Endometrium (tissue), 2 donors: ENCODE results near the gene VPS50.
"Not testable (repeated sequence)": the region's sequence is repeated elsewhere in the genome, so short reads cannot be mapped to it uniquely, and the experiment has no call there.

Experiments used
- FAIRE-seq: peaks from 2 replicates; lab custom pipeline; 2012; peaks lifted over from hg19 to GRCh38; lab: Jason Lieb, UNC
- donor health status: control.
- donor health status: control.

Gene VPS50

DNA sequence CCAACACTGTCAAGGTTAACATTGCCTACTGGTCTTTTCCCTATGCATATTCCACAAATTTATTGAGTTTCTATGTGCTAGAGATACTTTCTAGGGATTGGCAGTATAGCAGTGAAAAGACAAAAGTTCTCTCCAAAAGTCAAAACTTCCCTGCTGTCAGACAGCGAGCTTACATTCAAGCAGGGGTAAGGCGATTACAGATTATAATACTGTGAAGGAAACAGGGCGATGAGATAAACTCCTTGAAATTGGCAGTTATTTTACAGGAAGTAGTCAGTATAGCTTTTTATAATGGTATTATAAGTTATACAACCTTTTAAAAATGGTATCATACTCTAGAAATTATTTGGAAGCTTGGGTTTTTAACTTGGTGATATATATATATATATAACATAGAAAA, 9.9 kb downstream of the VPS50 start:
- FAIRE-seq, result no peak

DNA sequence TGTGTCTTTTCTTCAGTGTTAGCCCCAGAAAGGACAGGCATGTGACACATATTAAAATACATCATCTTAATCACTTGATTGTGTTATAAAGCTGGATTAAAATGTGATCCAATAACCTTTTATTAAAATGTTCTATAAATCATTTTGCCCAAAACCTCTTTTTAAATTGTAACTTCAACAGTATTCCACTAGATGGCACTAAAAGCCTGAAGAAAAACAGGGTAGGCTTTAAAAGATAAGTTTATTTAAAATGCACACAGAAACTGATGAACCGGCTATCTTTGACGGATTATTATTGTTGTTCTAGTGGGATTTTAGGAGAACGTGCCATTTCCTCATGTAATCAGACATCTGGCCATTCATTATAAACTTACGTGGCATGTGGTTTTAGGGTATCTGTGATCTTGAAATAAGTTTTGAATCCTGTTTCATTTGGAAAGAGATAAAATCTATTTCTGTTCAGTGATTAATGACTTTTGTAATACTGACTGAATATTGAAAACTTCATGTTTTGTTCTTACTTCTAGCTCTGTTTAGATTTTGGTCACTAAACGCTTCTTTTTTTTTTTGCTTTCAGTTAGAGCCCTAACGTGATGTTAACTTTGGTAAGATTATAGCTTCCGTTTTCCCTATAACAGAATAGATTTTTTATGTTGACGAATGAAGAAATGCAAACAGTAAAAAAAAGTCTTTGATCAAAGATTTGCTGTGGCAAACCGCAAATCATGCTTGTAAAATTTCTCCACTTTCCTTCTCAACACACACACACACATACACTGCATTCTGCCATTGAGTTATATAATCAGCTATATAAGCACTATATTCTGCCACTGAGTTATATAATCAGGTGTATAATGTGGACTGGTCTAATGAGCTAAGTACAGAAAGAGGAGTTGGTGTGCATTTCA, 13.6 kb downstream of the VPS50 start:
- peak; percentile 82 for FAIRE-seq

DNA sequence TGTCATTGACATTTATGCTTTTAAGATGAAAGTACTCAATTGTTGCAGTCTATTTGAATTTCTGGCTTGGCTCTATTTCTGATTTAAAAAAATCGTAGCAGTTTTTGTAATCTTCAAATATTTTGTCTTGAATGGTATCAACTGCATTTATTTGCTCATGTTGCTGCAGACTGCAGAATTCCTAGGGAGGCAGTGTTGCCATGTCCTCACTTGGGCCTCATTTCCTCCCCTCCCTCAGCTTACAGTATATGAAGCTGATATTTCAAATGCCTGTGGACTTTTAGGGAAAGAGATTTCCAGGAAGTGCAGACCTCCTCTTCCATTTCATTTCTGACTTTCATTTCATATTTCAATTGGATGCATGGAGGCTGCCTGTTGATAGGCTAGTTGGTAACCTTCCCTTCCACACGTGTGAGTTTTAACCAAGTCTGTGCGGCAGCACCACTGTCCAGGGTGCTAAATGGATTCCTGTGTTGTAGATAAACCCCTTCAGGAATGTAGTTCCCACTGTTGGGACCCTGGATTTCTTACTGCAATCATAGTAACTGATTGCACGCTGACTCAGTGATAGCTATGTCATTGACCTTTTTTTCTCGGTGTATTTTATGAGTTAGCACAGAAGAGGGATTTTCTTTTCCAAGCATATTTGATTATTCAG, 17.5 kb downstream of the VPS50 start:
- FAIRE-seq, result no peak

DNA sequence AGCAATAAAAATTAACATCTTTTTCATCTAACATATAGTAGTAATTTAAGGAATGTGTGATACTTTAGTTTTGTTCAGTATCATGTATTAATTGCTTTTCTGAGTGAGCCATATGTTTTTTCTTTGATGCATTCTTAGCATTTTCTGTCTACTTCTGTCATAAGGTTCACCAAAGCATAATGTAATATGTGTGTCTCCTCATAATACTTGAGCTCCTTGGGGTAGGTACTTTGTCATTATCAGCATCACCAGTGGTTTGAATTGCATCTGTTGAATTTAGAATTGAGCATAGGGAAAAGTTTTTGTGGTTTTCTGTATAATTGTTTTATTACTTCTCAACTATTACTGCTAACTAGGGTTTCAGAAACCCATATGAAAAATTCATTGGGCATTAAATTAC, 26.5 kb downstream of the VPS50 start:
- no peak for FAIRE-seq

DNA sequence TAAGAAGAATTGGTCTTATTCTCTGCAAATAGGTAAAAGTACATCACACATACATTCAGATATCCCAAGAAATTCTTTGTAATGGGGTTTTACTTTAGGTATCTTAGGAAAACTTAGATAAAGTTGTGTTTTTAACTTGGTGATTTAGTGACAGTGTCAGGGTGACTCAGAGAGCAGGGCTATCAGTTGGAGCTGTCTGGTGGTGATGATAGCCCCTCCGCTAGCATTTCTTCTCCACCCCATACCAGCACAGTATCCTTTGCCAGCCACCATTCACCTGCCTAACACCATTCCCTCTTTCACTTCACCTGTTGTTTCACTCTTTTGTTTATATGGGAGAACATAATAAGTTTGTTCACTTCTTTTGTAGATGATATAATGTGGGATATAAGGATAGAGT, 30.4 kb downstream of the VPS50 start:
- FAIRE-seq, result no peak

DNA sequence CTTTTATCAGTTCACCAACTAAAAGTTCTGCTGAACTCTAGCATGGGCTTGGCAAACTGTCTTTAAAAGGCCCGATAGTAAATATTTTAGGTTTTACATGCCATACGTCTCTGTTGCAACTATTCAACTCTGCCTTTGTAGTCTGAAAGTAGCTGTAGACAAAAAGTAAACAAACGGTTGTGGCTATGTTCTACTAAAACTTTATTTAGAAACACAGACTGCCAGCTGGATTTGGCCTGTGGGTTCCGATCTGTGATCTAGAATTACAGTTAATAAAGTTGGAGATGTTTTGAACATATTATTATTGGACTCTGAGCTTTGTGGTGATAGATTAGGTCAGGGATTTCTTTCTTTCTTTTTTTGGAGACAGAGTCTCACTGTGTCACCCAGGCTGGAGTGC, 33.1 kb downstream of the VPS50 start:
- FAIRE-seq, result no peak

DNA sequence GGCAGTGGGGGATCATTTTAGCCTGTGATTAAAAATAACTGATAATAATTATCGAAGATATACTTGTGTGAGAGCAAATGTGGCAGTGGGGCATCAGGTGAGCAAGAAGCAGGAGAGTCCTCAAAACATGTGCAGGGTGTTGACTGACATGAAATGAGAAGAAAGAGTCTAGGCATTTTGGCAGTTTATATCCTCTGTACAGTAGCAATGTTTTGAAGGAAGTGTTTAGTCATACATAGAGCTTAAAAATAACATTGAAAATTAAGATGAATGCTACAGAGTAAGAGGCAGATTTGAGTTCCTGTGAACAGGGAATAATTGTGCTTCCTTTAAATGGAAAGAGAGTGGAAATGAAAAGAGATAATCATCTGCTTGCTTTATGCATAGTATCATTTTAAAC, 47.4 kb downstream of the VPS50 start:
- FAIRE-seq, result no peak

DNA sequence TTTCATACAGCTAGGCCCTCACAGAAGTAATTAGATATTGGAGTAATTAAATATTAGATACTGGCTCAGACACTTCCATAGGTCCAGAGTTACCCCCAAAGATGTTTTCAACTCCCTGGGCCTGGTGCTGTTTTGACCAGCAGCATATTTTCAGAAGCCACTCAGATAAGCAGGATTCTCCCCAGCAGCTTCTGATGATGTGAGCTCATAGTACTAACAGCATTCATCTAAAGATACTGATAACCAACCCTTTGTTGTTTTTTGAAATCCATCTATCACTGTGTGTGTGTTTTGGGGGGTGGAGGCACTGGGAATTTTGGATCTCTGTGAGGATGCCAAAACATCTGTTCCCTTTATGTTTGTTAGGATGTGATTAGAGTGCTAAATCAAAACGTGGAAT, 52.7 kb downstream of the VPS50 start:
- FAIRE-seq, result no peak

DNA sequence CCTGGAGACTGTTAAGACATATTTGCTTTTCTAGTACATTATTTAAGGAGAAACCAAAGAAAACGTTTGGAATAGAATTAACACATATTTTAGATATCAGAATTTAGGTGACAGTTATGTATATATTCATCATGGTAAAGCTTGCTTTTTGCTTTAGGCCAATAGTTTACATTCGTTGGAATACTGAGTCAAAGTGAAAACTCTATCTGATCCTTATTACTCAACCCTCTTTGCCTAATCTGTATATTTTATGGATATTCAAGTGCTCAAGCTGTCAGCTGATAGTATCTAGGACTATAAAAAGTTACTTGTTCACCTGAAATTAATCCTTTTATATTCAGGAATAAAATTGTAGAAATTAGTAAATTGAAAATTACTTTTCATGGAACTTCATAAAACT, 61.1 kb downstream of the VPS50 start:
- no peak for FAIRE-seq

DNA sequence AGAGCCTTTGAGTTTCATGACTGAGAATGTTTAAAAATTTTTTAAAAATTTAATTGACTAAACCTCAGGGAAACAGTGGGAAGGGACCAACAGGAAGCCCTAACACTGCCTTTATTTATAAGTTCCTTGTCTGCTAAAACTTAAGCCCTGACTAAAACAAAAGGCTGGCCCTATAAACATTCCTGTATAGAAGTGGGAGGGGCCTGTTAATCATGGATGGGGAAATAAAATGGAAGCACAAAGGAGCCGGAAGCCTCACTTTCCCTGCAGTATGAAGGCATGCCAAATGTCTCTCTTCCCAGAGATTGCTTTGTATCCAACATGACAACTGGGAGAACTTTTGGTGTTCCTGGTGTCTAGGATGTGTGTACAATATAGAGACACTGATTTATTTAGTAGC, 66.0 kb downstream of the VPS50 start:
- no peak for FAIRE-seq

DNA sequence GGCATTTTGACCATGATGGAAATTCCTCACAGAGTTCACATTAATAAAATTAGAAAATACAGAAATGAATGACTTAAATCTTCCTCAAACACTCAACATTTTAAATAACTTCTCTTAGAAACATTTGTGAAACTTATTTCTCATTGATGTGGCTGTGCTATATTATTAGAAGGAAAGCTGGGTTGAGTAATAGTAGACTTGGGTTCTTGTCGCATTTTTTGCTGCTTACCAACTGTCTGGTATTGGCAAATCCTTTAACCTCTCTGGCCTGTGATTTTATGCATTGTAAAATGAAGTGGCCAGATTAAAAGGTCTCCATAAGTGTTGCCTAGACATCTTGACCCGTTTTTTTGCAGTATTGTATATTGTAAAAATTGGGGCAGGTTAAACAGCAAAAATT, 66.5 kb downstream of the VPS50 start:
- no peak for FAIRE-seq

DNA sequence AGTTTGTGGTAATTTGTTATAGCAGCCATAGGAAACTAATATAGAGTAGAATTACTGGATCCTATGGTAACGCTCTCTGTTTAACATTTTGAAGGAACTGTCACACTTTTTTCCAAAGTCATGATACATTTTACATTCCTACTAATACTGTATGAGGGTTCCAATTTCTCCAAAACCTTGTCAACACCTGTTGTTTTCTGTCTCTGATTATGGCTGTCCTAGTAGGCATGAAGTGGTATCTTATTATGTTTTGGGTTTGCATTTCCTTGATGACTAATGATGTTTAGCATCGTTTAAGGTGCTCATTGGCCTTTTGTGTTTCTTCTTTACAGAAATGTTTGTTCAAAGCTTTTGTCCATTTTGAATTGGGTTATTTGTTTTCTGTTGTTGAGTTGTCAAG, 69.6 kb downstream of the VPS50 start:
- FAIRE-seq, result no peak

DNA sequence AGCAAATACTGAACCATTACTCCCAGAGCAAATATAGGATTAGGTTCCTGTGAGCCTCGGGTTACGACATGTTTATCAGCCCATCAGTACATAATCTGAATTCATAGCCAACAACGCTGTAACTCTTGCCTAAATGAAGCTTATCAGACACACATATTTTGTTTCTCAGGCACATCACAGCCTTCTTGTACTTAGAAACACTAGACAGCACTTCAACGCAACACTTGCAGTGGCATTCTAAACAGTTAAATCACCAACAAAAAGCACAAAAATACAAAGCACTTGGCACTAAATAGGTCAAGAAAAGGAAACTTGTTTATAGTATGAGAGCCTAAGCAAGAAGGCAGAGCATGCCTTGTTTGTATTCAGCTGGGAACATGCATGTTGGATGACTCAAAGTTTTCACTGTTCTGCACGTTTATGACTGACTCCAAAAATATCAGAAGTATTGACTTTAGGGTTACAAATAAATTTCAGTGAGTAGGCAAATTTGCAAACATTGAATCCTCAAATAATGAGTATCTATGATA, 75.0 kb downstream of the VPS50 start:
- no peak for FAIRE-seq

DNA sequence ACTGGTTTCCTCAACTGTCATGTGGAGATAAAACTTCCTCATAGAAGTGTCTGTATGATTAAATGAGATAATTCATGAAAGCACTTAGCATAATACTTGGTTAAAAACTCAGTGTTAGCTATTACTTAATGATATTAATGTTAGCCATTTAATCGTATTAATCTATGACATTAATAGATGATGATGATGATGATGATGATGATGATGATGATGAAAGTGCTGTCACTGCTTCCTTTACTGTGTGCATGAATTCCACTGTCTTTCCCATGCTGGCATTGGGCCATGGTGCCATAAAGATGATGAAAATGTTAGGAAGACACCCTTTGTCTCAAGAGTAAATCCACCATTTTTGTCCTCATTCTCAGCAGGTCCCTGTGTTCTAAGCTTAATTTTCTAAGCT, 75.8 kb downstream of the VPS50 start:
- no peak for FAIRE-seq

DNA sequence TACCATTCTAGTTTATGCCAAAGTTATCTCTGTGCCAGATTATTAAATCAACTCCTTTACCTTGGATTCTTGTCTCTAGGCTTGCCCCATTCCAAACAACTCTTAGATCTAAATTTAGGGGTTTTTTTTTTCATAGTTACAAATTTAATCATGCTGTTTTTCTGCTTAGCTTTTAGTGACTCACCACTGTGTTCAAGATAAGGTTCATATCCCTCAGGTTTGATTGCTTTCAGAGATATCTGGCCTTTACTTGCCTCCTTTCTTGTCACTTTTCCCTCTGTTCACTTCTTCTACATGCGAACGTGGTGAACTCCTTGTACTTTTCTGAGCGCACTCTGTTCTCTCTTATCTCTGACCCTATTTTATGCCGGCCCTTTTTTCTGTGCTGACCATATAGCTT, 78.2 kb downstream of the VPS50 start:
- no peak for FAIRE-seq

DNA sequence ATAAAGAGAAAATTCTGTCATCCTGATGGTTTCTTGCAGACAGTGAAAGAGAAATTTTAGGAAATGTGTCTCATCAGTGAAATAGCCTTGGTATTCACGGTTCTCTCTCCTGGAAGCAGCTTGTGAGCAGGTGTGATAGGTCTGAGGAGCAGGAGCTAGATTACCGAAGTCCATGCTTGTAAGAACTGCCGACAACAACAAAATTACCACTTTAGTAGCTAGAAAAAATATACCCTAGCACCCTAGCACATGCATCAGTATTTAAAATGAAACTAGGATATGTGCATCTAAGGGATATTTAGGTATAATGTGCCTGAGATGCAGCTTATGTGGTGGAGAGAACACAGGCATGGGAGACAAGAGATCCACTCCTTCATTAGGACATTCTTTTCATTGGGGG, 82.3 kb downstream of the VPS50 start:
- no peak for FAIRE-seq

DNA sequence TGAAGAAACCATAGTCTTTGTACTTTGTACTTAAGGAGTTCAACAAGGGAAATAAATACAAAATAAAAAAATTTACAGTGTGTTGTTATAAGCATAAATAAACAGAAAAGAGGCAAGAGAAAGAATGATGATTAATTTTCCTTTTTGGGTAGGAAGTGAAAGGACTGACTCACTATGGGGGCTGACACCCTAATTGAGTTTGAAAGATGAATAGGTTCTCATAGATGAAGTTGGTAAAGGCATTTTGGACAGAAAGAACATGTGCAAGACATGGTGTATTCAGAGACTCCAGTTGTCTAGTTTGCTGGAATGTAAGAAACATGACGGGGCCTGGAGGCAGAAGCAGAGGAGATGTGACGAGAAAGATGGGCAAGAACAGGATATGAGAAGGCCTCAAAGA, 83.7 kb downstream of the VPS50 start:
- no peak for FAIRE-seq

DNA sequence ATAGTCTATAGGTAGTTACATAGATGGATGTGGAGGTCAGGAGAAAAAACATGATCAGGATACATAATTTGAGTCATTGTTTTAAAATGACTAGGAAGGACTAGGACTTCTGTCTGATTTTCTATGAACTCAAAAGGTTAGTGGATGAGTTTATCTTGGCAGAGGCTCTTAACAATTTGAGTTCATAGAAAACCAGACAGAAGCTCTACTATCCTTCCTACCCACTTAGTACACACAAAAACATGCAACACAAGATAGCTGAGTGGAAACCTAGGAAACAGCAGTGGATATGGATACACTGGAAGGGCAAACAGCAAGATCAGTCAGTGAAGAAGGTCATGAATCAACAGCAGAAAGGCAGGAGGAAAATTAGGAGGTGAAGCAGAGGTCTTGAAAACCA, 84.6 kb downstream of the VPS50 start:
- no peak for FAIRE-seq

DNA sequence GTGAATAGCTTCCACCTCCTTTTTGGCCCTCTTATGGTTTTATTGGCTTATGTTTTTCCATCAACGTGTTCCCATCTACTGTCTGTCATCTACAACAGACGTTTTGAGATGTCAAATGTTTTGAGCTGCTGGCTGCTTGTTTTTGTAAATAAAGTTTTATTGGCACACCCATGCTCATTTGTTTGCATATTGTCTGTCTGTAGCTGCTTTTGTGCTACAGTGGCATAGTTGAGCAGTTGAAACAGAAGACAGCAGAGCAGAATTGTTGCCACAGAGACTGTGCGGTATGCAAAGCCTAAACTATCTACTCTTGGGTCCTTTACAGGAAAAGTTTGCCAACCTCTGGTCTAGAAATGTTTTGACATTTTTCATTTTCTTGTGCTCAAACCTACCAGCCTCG, 88.7 kb downstream of the VPS50 start:
- no peak for FAIRE-seq

DNA sequence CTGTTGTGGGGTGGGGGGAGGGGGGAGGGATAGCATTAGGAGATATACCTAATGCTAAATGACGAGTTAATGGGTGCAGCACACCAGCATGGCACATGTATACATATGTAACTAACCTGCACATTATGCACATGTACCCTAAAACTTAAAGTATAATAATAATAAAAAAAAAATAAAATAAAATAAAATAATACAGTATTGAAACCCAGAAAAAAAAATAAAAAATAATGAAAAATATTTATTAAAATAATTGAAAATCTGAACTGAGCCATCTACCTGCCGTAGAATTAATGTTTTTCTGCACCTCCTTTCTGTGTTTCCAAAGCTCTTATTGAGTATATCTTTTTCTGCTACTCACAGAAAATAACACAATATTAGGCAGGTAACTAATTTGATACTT, 94.1 kb downstream of the VPS50 start:
- FAIRE-seq, result not testable (repeated sequence)

DNA sequence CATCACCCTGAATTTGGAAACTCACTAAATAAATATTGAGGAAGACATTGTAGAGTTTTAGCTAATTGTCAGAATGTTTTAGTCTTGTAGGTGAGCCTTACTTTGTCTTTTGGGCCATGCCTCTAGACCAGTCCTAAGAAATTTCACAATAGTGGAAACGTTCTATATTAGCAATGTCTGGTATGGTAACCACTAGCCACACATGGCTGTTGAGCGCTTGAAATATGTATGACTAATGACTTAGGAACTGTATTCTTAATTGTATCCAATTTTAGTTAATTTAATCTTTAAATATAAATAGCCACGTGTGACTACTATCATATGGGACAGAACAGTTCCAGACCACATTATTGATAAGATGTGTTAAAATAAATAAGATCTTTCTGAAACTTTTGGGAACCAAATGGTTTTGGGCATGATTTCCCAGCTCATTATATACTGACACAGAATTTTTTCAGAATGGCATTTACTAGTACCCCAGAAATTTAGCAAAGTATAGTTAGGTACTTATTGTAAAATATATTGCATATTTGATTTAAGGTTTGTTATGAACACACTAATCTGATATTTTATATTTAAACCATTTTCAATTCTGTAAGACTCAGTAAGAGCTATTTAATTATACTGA, 95.0 kb downstream of the VPS50 start:
- no peak for FAIRE-seq

DNA sequence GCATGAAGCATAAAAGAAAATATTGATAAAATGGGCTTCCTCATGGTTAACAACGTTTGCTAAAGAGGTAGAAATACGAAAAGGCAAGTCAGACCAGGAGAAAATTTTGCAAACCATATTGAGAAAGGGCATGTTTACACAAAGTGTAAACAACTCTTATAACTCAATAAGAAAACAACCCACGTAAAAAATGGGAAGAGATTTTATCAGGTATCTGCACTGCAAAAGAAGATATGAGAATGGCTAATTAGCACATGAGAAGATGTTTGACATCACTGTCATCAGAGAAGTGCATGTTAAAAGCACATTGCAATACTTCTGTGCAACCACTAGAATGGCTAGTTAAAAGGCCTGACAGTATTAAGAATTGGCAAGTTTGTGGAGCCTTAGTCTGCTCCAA, 99.5 kb downstream of the VPS50 start:
- no peak for FAIRE-seq

DNA sequence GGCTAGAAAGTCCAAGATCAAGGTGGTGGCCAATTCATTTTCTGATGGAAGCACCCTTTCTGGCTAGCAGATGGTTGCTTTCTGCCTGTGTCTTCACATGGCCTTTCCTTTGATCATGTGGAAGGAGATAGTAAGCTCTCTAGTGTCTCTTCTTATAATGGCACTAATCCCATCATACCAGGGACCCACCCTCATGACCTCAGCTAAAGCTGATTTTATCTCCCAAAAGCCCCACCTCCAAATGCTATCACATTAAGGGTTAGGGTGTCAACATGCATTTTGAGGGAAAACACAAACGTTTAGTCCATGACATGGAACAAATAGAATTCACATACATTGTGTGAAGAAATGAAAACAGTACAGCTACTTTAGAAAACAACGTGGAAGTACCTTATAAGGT, 100.0 kb downstream of the VPS50 start:
- no peak for FAIRE-seq
